ENCODE results near the gene UPK2.

GRCh38 chr11:118915396-118915795, 40.7 kb upstream of the UPK2 start:
- TF ChIP-seq EZH2 (IDR thresholded peaks at IDR 0.05; ENCODE audit: borderline replicate concordance, low read length) = no peak
- no peak for TF ChIP-seq CTCF (IDR thresholded peaks at IDR 0.05; ENCODE audit: low read length)

Data from OCI-LY1 (cell line).